CD8-positive, alpha-beta memory T cell (primary cell): ENCODE measurements around the gene ENGASE. TPM values are rescaled to one million over a fixed set of nuclear protein-coding genes. Genes with fewer than 3 reads are reported as not detected.

Source experiments
- CTCF ChIA-PET: fragments of 350-600 bp; sonication (Branson Sonifier 250); formaldehyde crosslinking; loops from one replicate; lab custom pipeline; 2021; ENCODE audit warnings: antibody characterized with exemption; lab: Charles Lee
- POLR2A ChIA-PET: fragments of 350-600 bp; sonication (Branson Sonifier 250); formaldehyde crosslinking; loops from one replicate; lab custom pipeline; 2021; ENCODE audit warnings: antibody characterized with exemption; lab: Charles Lee
- DNase-seq, 5 donors: peaks; one replicate each; pipeline versions ENCODE4 v3.0.0 to v3.0.0-alpha.2; 2020 to 2022; ENCODE audit warnings: mixed read lengths in 1 of 5
- H3K27ac ChIP-seq: one replicate; pipeline ENCODE4 v1.7.0; 2013; ENCODE audit warnings: low read depth, mild to moderate bottlenecking, low read length, moderate library complexity
- H3K27me3 ChIP-seq: 2 replicates; pipeline ENCODE4 v1.7.0; 2013; ENCODE audit warnings: low read length, mild to moderate bottlenecking; ENCODE audit not compliant: insufficient read depth, poor library complexity, severe bottlenecking
- H3K36me3 ChIP-seq: 2 replicates; pipeline ENCODE4 v1.7.0; 2013; ENCODE audit warnings: mild to moderate bottlenecking, low read length, moderate library complexity; ENCODE audit not compliant: insufficient read depth
- H3K4me1 ChIP-seq: 2 replicates; pipeline ENCODE4 v1.7.0; 2013; ENCODE audit warnings: mild to moderate bottlenecking, low read length, moderate library complexity; ENCODE audit not compliant: insufficient read depth
- H3K4me3 ChIP-seq: 2 replicates; pipeline ENCODE4 v1.7.0; 2013; ENCODE audit warnings: mild to moderate bottlenecking, low read length
- H3K9me3 ChIP-seq: 2 replicates; pipeline ENCODE4 v1.7.0; 2013; ENCODE audit warnings: mild to moderate bottlenecking, low read length
- H3K27ac Mint-ChIP-seq, 8 donors: one replicate each; pipeline ENCODE4 v1.8.0; 2020 to 2021; ENCODE audit warnings: mixed read lengths in 8 of 8, mild to moderate bottlenecking in 6 of 8, inconsistent platforms in 3 of 8, moderate library complexity in 3 of 8
- H3K27me3 Mint-ChIP-seq, 2 donors: one replicate each; pipeline ENCODE4 v1.8.0; 2020 to 2021; ENCODE audit warnings: mixed read lengths in 2 of 2, mild to moderate bottlenecking in 1 of 2, moderate library complexity in 1 of 2
- H3K36me3 Mint-ChIP-seq, 3 donors: one replicate each; pipeline ENCODE4 v1.8.0; 2020 to 2021; ENCODE audit warnings: mixed read lengths in 3 of 3, inconsistent platforms in 1 of 3, mild to moderate bottlenecking in 1 of 3
- H3K4me1 Mint-ChIP-seq, 3 donors: one replicate each; pipeline ENCODE4 v1.8.0; 2020 to 2021; ENCODE audit warnings: mixed read lengths in 3 of 3, inconsistent platforms in 1 of 3, mild to moderate bottlenecking in 1 of 3
- H3K4me3 Mint-ChIP-seq, 7 donors: one replicate each; pipeline ENCODE4 v1.8.0; 2020 to 2021; ENCODE audit warnings: mixed read lengths in 7 of 7, mild to moderate bottlenecking in 6 of 7, moderate library complexity in 4 of 7, inconsistent platforms in 2 of 7
- H3K9me3 Mint-ChIP-seq, 5 donors: one replicate each; pipeline ENCODE4 v1.8.0; 2020 to 2022; ENCODE audit warnings: mixed read lengths in 5 of 5, mild to moderate bottlenecking in 3 of 5, moderate library complexity in 2 of 5, inconsistent platforms in 1 of 5
- polyA plus RNA-seq: library from polyadenylated mRNA; unstranded; fragments of 300-500 nt; fragmentation: Illumina TruSeq; gene quantifications from one replicate; pipeline ENCODE4 v1.2.3, GENCODE V29; 2021
- total RNA-seq, 2 experiments: library from RNA; stranded (reverse); gene quantifications; one replicate each; pipeline ENCODE4 v1.2.3, GENCODE V29; 2021

Gene ENGASE
- total and polyA plus RNA-seq, 3 experiments from 2014 or later: 3.5 to 38.3 (median 33.2) TPM

GRCh38 chr17:79034931-79035485 is 39.6 kb upstream of the ENGASE start:
- Histone ChIP-seq H3K9me3 (no peaks in the 10 kb centered on the region), H3K36me3 (no peaks in the 10 kb centered on the region), H3K4me1 (no peaks in the 10 kb centered on the region), H3K27me3 (peaks cover 4% of the 10 kb centered on the region), H3K27ac (no peak overlapping the region), H3K4me3 (no peak overlapping the region)
- POLR2A ChIA-PET: no interaction called here
- Mint-ChIP-seq H3K27me3 (peaks cover 15 to 27% of the 10 kb centered on the region in 2 donors), H3K27ac (no peak overlapping the region), H3K9me3 (no peaks in the 10 kb centered on the region), H3K4me1 (no peaks in the 10 kb centered on the region), H3K36me3 (no peaks in the 10 kb centered on the region), H3K4me3 (no peak overlapping the region)
- CTCF ChIA-PET: no interaction called here
- DNase-seq: no peak

DNA sequence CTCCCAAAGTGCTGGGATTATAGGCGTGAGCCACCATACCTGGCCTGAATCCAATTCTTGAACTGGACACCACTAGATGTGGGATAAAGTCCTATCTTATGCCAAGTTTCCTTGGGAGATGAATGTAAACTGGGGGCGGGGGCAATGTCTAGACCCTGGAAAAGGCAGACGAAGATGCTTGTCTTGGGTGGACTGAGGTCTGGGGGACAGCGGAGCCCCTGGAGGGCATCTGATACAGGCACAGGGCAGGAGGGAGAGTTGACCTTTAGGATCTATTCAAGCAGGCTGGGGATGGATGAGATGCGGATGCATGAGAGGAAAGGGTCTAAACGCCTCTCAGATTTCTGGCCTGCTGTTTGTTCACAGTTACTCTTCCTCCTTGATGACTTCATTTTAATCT is 38.9 kb upstream of the ENGASE start:
- CTCF ChIA-PET: interaction anchor here (1.7 kb wide), 1 partner anchor 10 kb away, joined by 9 read pairs; no protein-coding TSS in a partner anchor
- Mint-ChIP-seq H3K36me3 (no peaks in the 10 kb centered on the region), H3K9me3 (no peaks in the 10 kb centered on the region), H3K4me1 (no peaks in the 10 kb centered on the region), H3K4me3 (no peak overlapping the region), H3K27me3 (peaks cover 13 to 22% of the 10 kb centered on the region in 2 donors), H3K27ac (peak overlapping the region in 1 of 8 donors; percentile 5)
- DNase-seq: no peak
- Histone ChIP-seq H3K27ac (no peak overlapping the region), H3K4me3 (no peak overlapping the region), H3K27me3 (peaks cover 4% of the 10 kb centered on the region), H3K36me3 (no peaks in the 10 kb centered on the region), H3K4me1 (no peaks in the 10 kb centered on the region), H3K9me3 (no peaks in the 10 kb centered on the region)
- POLR2A ChIA-PET: no interaction called here

DNA sequence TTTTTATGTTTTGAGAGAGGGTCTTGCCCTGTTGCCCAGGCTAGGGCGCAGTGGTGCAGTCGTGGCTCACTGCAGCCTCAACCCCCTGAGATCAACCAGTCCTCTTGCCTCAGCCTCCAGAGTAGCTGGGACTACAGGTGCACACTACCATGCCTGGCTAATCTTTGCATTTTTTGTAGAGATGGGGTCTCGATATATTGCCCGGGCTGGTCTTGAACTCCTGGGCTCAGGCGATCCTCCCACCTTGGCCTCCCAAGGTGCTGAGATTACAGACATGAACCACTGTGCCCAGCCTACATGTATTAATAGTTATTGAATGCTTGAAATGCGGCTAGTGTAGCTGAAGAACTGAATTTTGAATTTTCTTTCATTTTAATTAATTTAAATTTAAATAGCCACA is 38.4 kb upstream of the ENGASE start:
- H3K36me3 ChIP-seq: no peaks in the 10 kb centered on the region
- no peaks in the 10 kb centered on the region for H3K9me3 ChIP-seq
- CTCF ChIA-PET: interaction anchor here (1.7 kb wide), 1 partner anchor 9 kb away, joined by 9 read pairs; no protein-coding TSS in a partner anchor
- Mint-ChIP-seq H3K36me3 (no peaks in the 10 kb centered on the region), H3K27ac (no peak overlapping the region), H3K27me3 (peaks cover 17 to 21% of the 10 kb centered on the region in 2 donors), H3K9me3 (no peaks in the 10 kb centered on the region), H3K4me3 (no peak overlapping the region), H3K4me1 (no peaks in the 10 kb centered on the region)
- POLR2A ChIA-PET: no interaction called here
- no peaks in the 10 kb centered on the region for H3K4me1 ChIP-seq
- H3K4me3 ChIP-seq: no peak overlapping the region
- H3K27me3 ChIP-seq: peaks cover 4% of the 10 kb centered on the region
- no peak for DNase-seq
- H3K27ac ChIP-seq: no peak overlapping the region

DNA sequence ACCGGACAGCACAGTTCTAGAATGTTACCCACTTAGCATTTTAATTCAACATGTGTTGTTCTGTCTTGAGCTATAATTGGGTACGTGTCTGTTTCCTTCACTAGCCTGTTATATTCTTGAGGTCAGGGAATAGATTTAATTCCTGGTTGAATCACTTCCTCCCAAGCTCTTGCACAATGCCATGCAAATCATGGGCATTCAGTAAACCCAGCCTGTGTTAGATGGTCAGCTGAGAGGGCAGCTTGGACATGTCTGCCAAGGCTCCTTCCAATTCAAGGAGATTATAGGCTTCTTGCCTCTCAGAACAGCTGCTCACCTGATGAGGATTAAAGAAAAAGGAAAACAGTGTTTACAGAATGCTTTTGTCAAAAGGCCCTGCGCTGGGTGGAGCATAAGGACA is 38.0 kb upstream of the ENGASE start:
- Mint-ChIP-seq H3K27me3 (peaks cover 16% of the 10 kb centered on the region in 2 donors), H3K4me1 (no peaks in the 10 kb centered on the region), H3K9me3 (no peaks in the 10 kb centered on the region), H3K36me3 (no peaks in the 10 kb centered on the region), H3K4me3 (no peak overlapping the region), H3K27ac (no peak overlapping the region)
- Histone ChIP-seq H3K36me3 (no peaks in the 10 kb centered on the region), H3K27me3 (peaks cover 4% of the 10 kb centered on the region), H3K4me3 (no peak overlapping the region), H3K27ac (no peak overlapping the region), H3K9me3 (no peaks in the 10 kb centered on the region), H3K4me1 (no peaks in the 10 kb centered on the region)
- ChIA-PET CTCF (interaction anchor here (1.7 kb wide), 1 partner anchor 9 kb away, joined by 9 read pairs; no protein-coding TSS in a partner anchor), POLR2A (no interaction called here)
- DNase-seq: no peak

- Histone ChIP-seq H3K4me3 (no peak overlapping the region), H3K9me3 (no peaks in the 10 kb centered on the region), H3K27ac (no peak overlapping the region), H3K4me1 (no peaks in the 10 kb centered on the region), H3K36me3 (no peaks in the 10 kb centered on the region), H3K27me3 (no peaks in the 10 kb centered on the region)
- H3K36me3 Mint-ChIP-seq: no peaks in the 10 kb centered on the region
- no peak overlapping the region for H3K4me3 Mint-ChIP-seq
- POLR2A ChIA-PET: no interaction called here
- H3K27ac Mint-ChIP-seq: no peak overlapping the region
- no peak for DNase-seq
- peaks cover 0 to 2% (median 0%) of the 10 kb centered on the region in 3 donors for H3K4me1 Mint-ChIP-seq
- CTCF ChIA-PET: no interaction called here
- no peaks in the 10 kb centered on the region for H3K9me3 Mint-ChIP-seq
- H3K27me3 Mint-ChIP-seq: peaks cover 9 to 10% of the 10 kb centered on the region in 2 donors
Observed at GRCh38 chr17:79038545-79039135, 36.0 kb upstream of the ENGASE start.

DNA sequence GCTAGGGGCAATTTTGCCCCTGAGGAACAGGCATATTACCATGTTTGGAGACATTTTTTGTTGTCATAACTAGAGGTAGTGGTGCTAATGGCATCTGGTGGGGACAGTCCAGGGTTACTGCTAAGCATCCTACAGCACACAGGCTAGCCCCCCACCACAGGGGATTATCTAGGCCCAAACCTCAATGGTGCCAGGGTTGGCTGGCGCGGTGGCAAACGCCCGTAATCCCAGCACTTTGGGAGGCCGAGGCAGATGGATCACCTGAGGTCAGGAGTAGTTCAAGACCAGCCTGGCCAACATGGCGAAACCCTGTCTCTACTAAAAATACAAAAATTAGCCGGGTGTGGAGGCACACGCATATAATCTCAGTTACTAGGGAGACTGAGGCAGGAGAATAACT is 35.5 kb upstream of the ENGASE start:
- no peak overlapping the region for H3K4me3 ChIP-seq

DNA sequence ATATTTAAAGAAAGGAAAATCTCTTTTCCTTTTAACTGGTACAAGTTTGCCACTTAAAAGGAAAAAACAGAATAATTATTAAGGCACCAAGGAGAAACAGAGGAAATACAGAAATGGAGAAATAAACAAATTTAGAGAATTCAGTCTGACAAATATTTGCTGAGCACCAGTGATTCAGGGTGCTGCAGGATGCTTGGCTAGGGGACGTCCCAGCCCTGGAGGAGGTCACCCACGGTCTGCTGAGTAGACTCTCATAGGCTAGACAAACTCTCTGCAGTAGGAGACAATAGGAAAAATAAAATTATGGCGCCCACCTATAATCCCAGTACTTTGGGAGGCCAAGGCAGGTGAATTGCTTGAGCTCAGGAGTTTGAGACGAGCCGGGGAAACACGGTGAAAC is 34.7 kb upstream of the ENGASE start:
- POLR2A ChIA-PET: no interaction called here
- H3K4me3 ChIP-seq: no peak overlapping the region
- no peak overlapping the region for H3K27ac Mint-ChIP-seq
- H3K36me3 ChIP-seq: no peaks in the 10 kb centered on the region
- no peaks in the 10 kb centered on the region for H3K9me3 Mint-ChIP-seq
- no peaks in the 10 kb centered on the region for H3K9me3 ChIP-seq
- H3K27ac ChIP-seq: no peak overlapping the region
- H3K4me3 Mint-ChIP-seq: no peak overlapping the region
- no peak for DNase-seq
- CTCF ChIA-PET: interaction anchor here (3.5 kb wide), 1 partner anchor 20 kb away, joined by 13 read pairs; no protein-coding TSS in a partner anchor
- peaks cover 0 to 2% (median 0%) of the 10 kb centered on the region in 3 donors for H3K4me1 Mint-ChIP-seq
- H3K27me3 ChIP-seq: no peaks in the 10 kb centered on the region
- H3K27me3 Mint-ChIP-seq: peaks cover 12 to 15% of the 10 kb centered on the region in 2 donors
- no peaks in the 10 kb centered on the region for H3K36me3 Mint-ChIP-seq
- no peaks in the 10 kb centered on the region for H3K4me1 ChIP-seq

More for the DNA sequence above, 35.5 kb upstream of the ENGASE start:
- DNase-seq: no peak
- no peaks in the 10 kb centered on the region for H3K36me3 ChIP-seq
- Mint-ChIP-seq H3K4me1 (peaks cover 0 to 2% (median 0%) of the 10 kb centered on the region in 3 donors), H3K27me3 (peaks cover 9 to 10% of the 10 kb centered on the region in 2 donors), H3K9me3 (no peaks in the 10 kb centered on the region), H3K27ac (no peak overlapping the region), H3K4me3 (no peak overlapping the region), H3K36me3 (no peaks in the 10 kb centered on the region)
- H3K9me3 ChIP-seq: no peaks in the 10 kb centered on the region
- H3K4me1 ChIP-seq: no peaks in the 10 kb centered on the region
- ChIA-PET CTCF (no interaction called here), POLR2A (no interaction called here)
- no peaks in the 10 kb centered on the region for H3K27me3 ChIP-seq
- no peak overlapping the region for H3K27ac ChIP-seq

GRCh38 chr17:79041041-79041570 is 33.5 kb upstream of the ENGASE start:
- Histone ChIP-seq H3K9me3 (no peaks in the 10 kb centered on the region), H3K27me3 (no peaks in the 10 kb centered on the region), H3K36me3 (no peaks in the 10 kb centered on the region), H3K4me3 (no peak overlapping the region), H3K27ac (no peak overlapping the region), H3K4me1 (no peaks in the 10 kb centered on the region)
- H3K27me3 Mint-ChIP-seq: peaks cover 22 to 24% of the 10 kb centered on the region in 2 donors
- peak overlapping the region in 1 of 8 donors; percentile 2 for H3K27ac Mint-ChIP-seq
- H3K4me3 Mint-ChIP-seq: no peak overlapping the region
- H3K9me3 Mint-ChIP-seq: no peaks in the 10 kb centered on the region
- CTCF ChIA-PET: interaction anchor here (1.5 to 3.5 kb wide), 3 partner anchors 11 to 41 kb away, joined by 3 to 13 read pairs (median 4); no protein-coding TSS in a partner anchor
- no peak for DNase-seq
- POLR2A ChIA-PET: no interaction called here
- peaks cover 4 to 5% (median 4%) of the 10 kb centered on the region in 3 donors for H3K4me1 Mint-ChIP-seq
- H3K36me3 Mint-ChIP-seq: no peaks in the 10 kb centered on the region
